HG02852 (cell line): ENCODE results near the gene C19orf85.
"Not testable (repeated sequence)": the region's sequence is repeated elsewhere in the genome, so short reads cannot be mapped to it uniquely, and the experiment has no call there.

ENCODE experiments used
- ATAC-seq: cut with Tn5 transposase; IDR thresholded peaks from one replicate; pipeline ENCODE4 v1.9.1; 2021; ENCODE audit warnings: mild to moderate bottlenecking, moderate library complexity; ENCODE audit not compliant: unreplicated experiment

C19orf85 gene

GRCh38 chr19:55442372-55442961 lies 22.1 kb downstream of the C19orf85 start:
- ATAC-seq: no peak

GRCh38 chr19:55441692-55442321 lies 22.7 kb downstream of the C19orf85 start:
- no peak for ATAC-seq

DNA sequence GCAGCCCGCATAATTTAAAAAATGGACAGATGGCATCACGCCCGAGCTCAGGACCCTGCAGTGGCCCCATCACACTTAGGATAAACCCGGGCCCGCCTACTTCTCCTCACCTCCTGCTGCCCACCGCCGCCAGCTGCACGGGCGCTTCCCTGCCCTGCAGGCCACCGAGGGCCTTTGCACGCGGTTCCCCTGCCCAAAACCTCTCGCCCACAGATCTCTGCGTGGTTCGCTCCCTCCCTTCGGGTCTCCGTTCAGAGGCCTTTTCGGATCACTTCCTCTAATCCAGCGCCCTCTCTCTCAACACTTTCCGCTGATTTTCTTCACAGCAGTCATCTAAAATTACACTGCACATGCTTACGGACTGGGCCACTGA lies 23.2 kb downstream of the C19orf85 start:
- no peak for ATAC-seq

DNA sequence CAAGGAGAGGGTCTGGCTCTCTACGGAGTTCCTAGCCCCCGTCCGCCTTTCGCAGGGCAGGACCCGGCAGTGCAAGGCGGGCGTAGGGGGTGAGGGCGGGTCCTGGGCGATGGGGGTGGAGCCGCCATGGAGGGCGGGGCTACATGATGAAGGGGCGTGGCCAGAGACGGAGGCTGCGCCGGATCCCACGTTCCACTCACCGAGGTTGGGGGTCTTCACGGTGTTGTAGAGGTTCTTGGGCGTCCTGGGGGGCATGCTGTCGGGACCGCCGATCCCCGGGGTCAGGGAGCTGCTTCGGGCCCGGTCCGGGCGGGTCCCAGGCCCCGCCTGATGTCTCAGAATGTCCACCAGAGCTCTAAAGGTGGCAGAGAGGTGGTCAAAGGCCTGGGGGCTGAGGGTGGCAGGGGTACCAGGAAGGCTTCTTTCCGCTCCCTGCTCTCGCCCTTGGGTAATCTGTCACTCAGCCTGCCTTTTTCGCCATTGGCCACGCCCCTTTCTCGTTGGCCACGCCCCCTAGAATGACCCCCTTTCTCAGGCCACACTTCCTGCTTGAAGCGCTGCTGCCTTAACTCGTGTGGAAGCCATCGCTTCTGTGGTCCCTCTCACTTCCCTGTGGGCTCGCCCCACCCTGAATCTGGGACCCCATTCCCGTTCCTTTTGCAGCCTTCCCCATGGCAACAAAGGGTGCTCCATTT lies 24.0 kb downstream of the C19orf85 start:
- ATAC-seq: no peak

DNA sequence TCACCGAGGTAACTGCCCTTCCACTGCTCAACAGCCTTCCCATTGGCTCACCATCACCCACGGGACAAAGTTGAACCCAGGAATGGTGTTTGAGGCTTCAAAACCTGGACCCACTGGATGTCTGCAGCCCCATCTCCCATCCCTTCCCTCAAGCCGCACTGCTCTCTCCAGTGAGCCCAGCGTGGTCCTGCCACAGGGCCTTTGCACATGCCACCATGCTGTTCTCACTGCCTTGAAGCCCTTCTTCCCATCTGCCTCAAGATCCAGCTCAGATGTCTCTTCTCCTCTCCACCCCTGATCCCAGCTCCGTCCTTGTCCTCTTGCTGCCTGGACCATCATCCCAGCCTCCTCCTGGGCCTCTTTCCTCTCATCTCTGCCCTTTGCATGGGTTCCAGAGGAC lies 25.5 kb downstream of the C19orf85 start:
- no peak for ATAC-seq

DNA sequence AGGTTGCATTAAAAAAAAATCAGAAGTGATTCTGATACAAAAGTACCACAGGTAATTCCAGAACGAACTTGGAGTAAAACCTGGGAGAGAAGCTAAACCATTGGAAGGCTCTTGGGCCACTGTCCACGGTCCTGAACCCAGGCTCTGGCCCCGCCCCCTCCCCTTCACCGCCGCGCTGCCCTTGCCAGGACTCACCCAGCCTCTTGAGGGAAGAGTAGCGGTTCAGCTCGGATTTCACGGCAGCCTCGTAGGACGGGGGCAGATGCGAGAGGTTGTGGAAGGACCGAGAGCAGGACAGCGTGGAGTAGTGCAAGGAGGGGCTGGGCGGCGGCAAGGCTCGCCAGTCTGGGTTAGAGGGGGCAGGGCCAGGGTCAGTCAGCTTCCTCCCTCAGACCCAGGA lies 27.1 kb downstream of the C19orf85 start:
- ATAC-seq: no peak

GRCh38 chr19:55436847-55437246 lies 27.7 kb downstream of the C19orf85 start:
- ATAC-seq: no peak

GRCh38 chr19:55435020-55435419 lies 29.5 kb downstream of the C19orf85 start:
- no peak for ATAC-seq

- no peak for ATAC-seq
These were observed 30.1 kb downstream of the C19orf85 start for GRCh38 chr19:55434356-55434919.

DNA sequence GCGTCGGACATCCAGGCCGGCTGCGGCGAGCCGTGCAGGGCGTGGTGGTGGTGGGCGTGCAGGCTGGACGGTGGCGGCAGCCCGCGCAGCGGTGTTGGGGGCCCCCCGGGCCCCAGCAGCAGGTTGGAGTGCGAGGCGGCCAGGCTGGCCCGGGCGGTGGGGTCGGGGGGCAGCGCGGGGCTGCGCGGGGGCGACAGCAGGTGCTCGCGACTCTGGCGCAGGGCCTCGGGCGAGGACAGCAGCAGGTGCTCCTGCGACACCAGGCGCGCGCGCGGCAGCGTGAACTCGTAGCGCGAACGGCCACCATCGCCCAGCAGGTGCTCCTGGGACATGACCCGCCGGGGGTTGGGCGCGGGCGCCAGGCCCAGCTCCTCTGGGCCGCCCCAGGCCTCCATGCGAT lies 31.3 kb downstream of the C19orf85 start:
- ATAC-seq: no peak

DNA sequence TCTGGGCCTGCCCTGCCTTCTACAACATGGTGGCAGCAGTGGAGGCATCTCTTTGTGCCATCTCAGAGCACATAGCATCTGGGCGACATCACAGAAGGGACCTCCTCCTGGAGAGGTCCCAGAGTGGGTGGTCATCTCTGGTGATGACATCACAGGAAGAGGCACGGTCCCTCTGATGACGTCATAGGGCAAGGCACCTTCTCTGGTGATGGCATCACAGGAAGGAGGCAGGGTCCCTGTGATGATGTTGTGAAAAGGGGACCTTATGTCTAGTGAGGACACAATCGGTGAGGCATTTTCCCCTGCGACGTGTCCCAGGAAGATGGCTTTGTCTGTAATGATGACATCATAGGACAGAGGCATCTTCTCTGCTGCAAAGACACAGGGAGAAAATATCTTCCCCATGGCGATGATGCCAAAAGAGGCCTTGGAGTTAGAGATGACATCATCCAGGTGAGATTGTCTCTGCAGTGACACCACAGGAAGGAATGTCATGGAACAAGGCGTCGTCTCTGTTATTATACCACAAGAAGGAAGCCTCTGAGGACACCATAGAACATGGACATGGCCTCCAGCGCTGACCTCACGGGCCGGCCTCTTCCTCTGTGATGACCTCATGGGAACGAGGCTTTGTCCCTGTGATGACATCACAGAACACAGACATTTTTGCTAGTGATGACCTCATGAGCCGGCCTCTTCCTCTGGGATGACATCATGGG lies 32.2 kb downstream of the C19orf85 start:
- no peak for ATAC-seq

DNA sequence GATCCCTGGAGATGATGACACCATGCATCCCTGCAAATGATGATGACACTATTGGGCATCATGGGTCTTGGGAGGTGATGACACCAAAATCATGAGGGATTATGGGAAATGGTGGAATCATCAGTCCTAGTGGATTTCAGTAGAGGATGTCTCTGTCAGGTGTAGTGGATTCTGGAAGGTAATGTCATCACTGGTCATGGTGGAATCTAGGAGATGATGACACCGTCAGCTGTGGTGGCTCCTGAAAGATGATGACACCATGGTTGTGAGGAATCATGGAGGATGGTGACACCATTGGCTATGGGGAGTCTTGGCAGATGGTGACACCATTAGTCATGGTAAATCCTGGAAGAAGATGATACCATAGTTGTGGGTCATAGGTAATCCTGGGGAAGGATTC lies 33.4 kb downstream of the C19orf85 start:
- ATAC-seq: no peak

DNA sequence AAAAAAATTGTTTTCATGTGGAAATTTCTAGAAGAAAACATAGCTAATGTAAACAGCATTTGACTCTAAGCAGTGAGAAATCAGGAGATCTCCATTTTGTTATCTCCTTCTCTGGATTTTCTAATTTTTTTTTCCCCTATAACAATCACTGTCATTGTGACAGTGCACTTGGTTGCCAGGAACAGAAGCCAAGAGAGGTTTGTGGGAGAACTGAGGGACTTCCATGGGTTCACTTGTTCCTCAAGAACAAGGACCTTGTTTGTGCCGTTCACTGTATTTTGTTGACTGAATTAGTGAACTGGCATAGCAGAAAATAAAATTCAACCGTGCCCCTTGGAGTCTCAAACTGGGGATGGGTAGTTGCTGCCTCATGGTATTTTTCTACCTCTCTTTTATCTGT lies 38.5 kb downstream of the C19orf85 start:
- no peak for ATAC-seq

- ATAC-seq: no peak
These were observed 40.0 kb downstream of the C19orf85 start for GRCh38 chr19:55424518-55424917.

DNA sequence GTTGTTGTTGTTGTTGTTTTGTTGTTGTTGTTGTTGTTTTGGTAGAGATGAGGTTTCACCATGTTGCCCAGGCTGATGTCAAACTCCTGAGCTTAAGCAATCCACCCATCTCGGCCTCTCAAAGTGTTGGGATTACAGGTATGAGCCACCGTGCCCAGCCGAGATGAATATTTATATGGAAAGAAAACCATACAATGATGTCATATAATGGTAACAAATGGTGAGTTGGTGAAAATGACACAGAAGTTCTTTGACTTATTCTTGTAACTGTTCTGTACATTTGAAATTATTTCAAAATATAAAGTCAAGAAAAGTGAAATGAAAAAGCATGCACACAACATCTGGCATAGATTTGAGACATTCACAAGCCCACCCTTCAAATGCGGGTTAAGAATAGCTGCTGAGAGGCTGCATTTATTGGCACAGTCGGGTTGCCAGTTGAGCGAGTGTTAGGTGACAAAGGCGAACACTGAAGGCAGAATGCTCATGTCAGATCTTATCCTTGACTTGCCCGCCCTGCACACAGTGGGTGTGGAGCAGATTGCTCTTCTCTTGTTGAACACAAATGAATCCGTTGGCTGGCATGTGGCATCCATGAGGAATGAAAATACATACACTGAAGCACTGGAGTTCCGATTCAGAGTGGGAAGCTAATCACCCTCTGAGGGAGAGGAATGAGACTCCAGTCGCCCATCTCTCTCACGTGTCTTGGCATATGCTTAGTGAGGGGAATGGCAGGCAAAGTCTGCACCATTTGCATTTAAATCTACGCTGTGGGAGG lies 41.1 kb downstream of the C19orf85 start:
- no peak for ATAC-seq

DNA sequence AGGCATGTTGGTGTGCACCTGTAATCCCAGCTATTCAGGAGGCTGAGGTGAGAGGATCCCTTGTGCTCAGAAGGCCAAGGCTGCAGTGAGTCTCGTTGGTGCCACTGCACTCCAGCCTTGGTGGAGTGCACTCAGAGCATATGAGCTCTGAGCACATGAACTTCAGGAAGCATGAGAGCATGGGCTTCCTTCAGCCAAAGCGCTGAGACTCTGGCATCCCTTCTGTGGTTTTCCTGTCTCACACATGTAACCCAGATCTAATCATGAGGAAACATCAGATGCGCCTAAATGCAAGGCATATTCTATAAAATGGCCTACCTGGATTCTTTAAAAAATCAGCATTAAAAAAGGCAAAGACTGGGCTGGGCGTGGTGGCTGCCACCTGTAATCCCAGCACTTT lies 43.3 kb downstream of the C19orf85 start:
- not testable (repeated sequence) for ATAC-seq

DNA sequence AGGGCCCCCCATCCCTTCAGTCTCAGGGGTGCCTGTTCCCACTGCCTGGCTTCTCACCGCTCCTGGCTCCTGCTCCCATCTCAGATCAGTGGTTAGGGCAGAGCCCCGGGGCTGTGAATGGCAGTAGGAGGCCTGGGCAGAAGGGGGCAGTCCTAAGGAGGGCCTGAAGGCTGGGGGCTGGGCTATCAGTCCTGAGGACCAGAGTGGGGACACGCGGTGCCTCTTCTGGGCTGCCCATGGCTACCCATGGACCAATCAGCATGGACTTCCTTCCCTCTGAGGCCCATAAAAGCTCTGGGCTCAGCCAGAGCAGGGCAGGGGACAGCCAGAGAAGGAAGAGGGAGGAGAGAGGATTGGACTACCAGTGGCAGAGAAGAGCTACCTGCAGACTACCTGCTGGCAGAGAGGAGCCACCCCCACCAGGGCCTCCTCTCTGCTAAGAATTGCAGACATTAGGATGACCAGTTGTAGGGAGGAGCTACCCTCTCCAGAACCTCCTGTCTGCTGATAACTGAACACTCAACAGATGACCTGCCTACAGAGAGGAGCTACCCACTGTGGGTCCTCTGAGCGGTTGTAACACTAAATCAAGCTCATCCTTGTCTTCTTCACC lies 44.8 kb downstream of the C19orf85 start:
- no peak for ATAC-seq

- no peak for ATAC-seq
These were observed 45.4 kb downstream of the C19orf85 start for GRCh38 chr19:55419103-55419502.

GRCh38 chr19:55418185-55418584 lies 46.4 kb downstream of the C19orf85 start:
- no peak for ATAC-seq
